Measurements from ENCODE around the gene ACSF2. TPM values are rescaled to one million over a fixed set of nuclear protein-coding genes. Genes with fewer than 3 reads are reported as not detected.
"Not testable (repeated sequence)": the region's sequence is repeated elsewhere in the genome, so short reads cannot be mapped to it uniquely, and the experiment has no call there.

The ACSF2 gene
- total and polyA plus RNA-seq, 2 donors (not counting 3 experiments of a cell fraction or from before 2014, with no cell fraction given): 33.2 to 37.2 TPM

DNA sequence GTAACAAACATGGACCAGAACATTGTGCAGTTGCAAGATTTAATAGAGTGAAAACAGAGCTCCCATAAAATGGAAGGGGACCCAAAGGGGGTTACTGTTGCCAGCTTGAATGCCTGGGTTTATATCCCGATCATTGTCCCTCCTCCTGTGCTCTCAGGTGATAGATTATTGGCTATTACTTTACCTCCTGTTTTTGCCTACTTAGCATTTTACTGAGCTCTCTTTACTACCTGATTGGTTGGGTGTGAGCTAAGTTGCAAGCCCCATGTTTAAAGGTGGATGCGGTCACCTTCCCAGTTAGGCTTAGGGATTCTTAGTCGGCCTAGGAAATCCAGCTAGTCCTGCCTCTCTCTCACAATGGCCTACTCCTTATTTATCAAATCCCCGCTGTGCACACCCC is 20.7 kb upstream of the ACSF2 start:
- FAIRE-seq; dilution Hi-C loops (cut with MboI; ENCODE audit: extremely low pct_ligation_motif_present, low sequenced_read_pairs); DNase-seq (ENCODE audit: low read depth, low spot score); H3K4me1 ChIP-seq (ENCODE audit: control insufficient read depth, extremely low read depth, insufficient read depth, low read length); H3K4me3 ChIP-seq (replicated peaks in 1 of 3; ENCODE audit: insufficient read depth in 1 of 3, low read depth in 1 of 3, low read length in 3 of 3); BruUV-seq (replicated peaks); H3K79me2 ChIP-seq (ENCODE audit: control insufficient read depth, insufficient read depth, low read length); H2AFZ ChIP-seq (ENCODE audit: low read depth, low read length); H3K36me3 ChIP-seq (ENCODE audit: control insufficient read depth in 2 of 2, extremely low read depth in 1 of 2, insufficient read depth in 2 of 2, low read length in 2 of 2); intact Hi-C loops (cut with micrococcal nuclease); H3K9me3 ChIP-seq (replicated peaks; ENCODE audit: control insufficient read depth, insufficient read depth, low read length); H3K9me1 ChIP-seq (replicated peaks; ENCODE audit: control insufficient read depth, extremely low read depth, insufficient read depth, low read length); H3K9ac ChIP-seq (replicated peaks; ENCODE audit: extremely low read depth, insufficient read depth, low read length); POLR2A ChIA-PET; H3K27ac ChIP-seq (ENCODE audit: insufficient read depth, low read depth, low read length); H4K20me1 ChIP-seq (replicated peaks; ENCODE audit: control insufficient read depth, extremely low read depth, insufficient read depth, low read length); H3K4me2 ChIP-seq (ENCODE audit: insufficient read depth, low read length): not testable (repeated sequence)
- H3K27me3 ChIP-seq (ENCODE audit: control insufficient read depth in 2 of 2, insufficient read depth in 2 of 2, low read length in 2 of 2): peaks cover 11 to 13% of the 10 kb centered on the region in 2 experiments
- CTCF ChIA-PET: interaction anchor here (4.5 kb wide), 1 partner anchor 8 kb away, joined by 25 read pairs; the partner anchor contains the start of gene LRRC59

DNA sequence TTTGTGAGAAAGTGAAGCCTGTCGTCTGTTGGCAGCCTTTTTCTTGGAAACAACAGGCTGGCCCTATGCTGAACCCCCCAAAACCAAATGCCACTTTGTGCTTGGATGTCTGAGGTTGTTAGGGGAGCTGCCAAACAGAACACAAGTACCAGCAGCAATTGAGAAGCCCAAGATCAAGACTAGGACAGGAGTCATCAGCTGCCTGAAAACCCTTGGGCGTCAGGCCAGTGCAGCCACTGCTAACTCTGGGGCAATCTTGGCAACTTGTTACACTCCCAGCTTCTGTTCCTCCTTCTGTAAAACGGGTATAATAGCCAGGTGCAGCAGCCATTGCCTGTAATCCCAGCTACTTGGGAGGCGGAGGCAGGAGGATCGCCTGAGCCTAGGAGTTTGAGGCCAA is 19.4 kb upstream of the ACSF2 start:
- dilution Hi-C loops (cut with MboI; ENCODE audit: extremely low pct_ligation_motif_present, low sequenced_read_pairs): no loop called here
- no peak overlapping the region for H3K9ac ChIP-seq (replicated peaks; ENCODE audit: extremely low read depth, insufficient read depth, low read length)
- intact Hi-C loops (cut with micrococcal nuclease): no loop called here
- TF ChIP-seq GATA2 (IDR thresholded peaks at IDR 0.05; ENCODE audit: insufficient read depth, insufficient read length, low read depth, low read length): no peak
- TF ChIP-seq POLR2AphosphoS5 (IDR thresholded peaks at IDR 0.05; ENCODE audit: insufficient read depth, low read depth, low read length): no peak
- TF ChIP-seq FOS (IDR thresholded peaks at IDR 0.05; ENCODE audit: borderline replicate concordance, insufficient read depth, low read length): no peak
- TF ChIP-seq, protein P1, sequence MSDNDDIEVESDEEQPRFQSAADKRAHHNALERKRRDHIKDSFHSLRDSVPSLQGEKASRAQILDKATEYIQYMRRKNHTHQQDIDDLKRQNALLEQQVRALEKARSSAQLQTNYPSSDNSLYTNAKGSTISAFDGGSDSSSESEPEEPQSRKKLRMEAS (IDR thresholded peaks at IDR 0.05; ENCODE audit: insufficient read depth, insufficient read length): no peak
- TF ChIP-seq JUN (IDR thresholded peaks at IDR 0.05; ENCODE audit: borderline replicate concordance, insufficient read depth, insufficient read length, low read depth): no peak
- TF ChIP-seq POLR2A (IDR thresholded peaks at IDR 0.05; ENCODE audit: low read depth, low read length): no peak
- no peak for TF ChIP-seq EZH2 (IDR thresholded peaks at IDR 0.05; ENCODE audit: borderline replicate concordance, low read depth, low read length, severe bottlenecking)
- H3K27me3 ChIP-seq (ENCODE audit: control insufficient read depth in 2 of 2, insufficient read depth in 2 of 2, low read length in 2 of 2): peaks cover 12 to 15% of the 10 kb centered on the region in 2 experiments
- no peak overlapping the region for H3K27ac ChIP-seq (ENCODE audit: insufficient read depth, low read depth, low read length)
- H3K4me1 ChIP-seq (ENCODE audit: control insufficient read depth, extremely low read depth, insufficient read depth, low read length): no peaks in the 10 kb centered on the region
- ChIA-PET POLR2A (no interaction called here), CTCF (interaction anchor here (1.0 to 4.5 kb wide), 2 partner anchors 9 to 15 kb away, joined by 3 to 25 read pairs; partner anchors contain the start of gene LRRC59)
- no peak overlapping the region for H2AFZ ChIP-seq (ENCODE audit: low read depth, low read length)
- no peaks in the 10 kb centered on the region for H3K9me1 ChIP-seq (replicated peaks; ENCODE audit: control insufficient read depth, extremely low read depth, insufficient read depth, low read length)
- H4K20me1 ChIP-seq (replicated peaks; ENCODE audit: control insufficient read depth, extremely low read depth, insufficient read depth, low read length): no peaks in the 10 kb centered on the region
- BruUV-seq (replicated peaks): no TSS peak
- H3K4me3 ChIP-seq (replicated peaks in 1 of 3; ENCODE audit: insufficient read depth in 1 of 3, low read depth in 1 of 3, low read length in 3 of 3): no peak overlapping the region
- H3K36me3 ChIP-seq (ENCODE audit: control insufficient read depth in 2 of 2, extremely low read depth in 1 of 2, insufficient read depth in 2 of 2, low read length in 2 of 2): no peaks in the 10 kb centered on the region
- FAIRE-seq: no peak
- H3K4me2 ChIP-seq (ENCODE audit: insufficient read depth, low read length): no peak overlapping the region
- no peaks in the 10 kb centered on the region for H3K79me2 ChIP-seq (ENCODE audit: control insufficient read depth, insufficient read depth, low read length)
- DNase-seq (ENCODE audit: low read depth, low spot score): no peak
- H3K9me3 ChIP-seq (replicated peaks; ENCODE audit: control insufficient read depth, insufficient read depth, low read length): no peaks in the 10 kb centered on the region

Measured in endothelial cell of umbilical vein (primary cell).